ENCODE data around the gene ABCC2.
"Not testable (repeated sequence)": the region's sequence is repeated elsewhere in the genome, so short reads cannot be mapped to it uniquely, and the experiment has no call there.

Gene ABCC2

DNA sequence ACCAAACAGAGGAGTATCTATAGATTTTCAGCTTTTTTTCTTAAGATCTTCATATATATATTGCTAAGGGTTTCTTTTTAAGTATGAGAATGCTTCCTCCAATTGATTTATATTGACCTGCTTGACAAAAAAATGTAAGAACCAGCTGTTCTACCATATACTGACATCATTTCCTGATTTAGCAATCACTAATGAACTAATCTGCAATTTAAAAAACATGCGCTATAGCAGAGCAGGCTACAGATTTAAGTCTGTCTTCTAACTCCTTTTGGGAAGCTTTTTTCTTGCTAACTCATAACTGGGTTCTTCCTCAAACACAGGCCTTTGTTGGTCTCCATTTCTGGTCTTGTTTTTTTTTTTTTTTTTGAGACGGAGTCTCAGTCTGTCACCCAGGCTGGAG, 33.2 kb downstream of the ABCC2 start:
- DNase-seq (ENCODE audit: low read depth), result peak; percentile 37
- H3K4me3 ChIP-seq (ENCODE audit: low read length), result no peak overlapping the region
- TF ChIP-seq, protein P1, sequence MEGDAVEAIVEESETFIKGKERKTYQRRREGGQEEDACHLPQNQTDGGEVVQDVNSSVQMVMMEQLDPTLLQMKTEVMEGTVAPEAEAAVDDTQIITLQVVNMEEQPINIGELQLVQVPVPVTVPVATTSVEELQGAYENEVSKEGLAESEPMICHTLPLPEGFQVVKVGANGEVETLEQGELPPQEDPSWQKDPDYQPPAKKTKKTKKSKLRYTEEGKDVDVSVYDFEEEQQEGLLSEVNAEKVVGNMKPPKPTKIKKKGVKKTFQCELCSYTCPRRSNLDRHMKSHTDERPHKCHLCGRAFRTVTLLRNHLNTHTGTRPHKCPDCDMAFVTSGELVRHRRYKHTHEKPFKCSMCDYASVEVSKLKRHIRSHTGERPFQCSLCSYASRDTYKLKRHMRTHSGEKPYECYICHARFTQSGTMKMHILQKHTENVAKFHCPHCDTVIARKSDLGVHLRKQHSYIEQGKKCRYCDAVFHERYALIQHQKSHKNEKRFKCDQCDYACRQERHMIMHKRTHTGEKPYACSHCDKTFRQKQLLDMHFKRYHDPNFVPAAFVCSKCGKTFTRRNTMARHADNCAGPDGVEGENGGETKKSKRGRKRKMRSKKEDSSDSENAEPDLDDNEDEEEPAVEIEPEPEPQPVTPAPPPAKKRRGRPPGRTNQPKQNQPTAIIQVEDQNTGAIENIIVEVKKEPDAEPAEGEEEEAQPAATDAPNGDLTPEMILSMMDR (conservative IDR thresholded peaks at IDR 0.05; ENCODE audit: low read length), result no peak

DNA sequence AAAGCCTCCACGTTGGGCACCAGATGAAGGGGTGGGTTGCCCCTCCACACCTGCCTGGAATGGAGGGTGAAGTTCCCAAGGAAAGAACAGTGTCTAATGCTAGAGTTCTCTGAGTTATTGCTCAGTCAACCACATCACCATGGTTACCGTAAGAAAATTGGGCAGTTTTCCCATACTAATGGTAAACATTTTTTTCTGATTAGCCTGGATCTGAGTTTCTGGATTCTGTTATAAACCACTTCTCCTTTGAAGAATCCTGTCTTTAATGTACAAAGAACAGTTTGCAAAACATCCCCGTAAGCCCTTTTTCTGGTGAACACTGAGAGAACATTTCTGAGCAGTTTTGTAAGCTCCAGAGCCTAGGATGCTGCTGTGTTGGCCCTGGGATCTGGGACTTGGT, 45.5 kb downstream of the ABCC2 start:
- DNase-seq (ENCODE audit: low read depth), result no peak
- TF ChIP-seq, protein P1 (conservative IDR thresholded peaks at IDR 0.05; ENCODE audit: low read length), result no peak
- H3K4me3 ChIP-seq (ENCODE audit: low read length), result no peak overlapping the region

DNA sequence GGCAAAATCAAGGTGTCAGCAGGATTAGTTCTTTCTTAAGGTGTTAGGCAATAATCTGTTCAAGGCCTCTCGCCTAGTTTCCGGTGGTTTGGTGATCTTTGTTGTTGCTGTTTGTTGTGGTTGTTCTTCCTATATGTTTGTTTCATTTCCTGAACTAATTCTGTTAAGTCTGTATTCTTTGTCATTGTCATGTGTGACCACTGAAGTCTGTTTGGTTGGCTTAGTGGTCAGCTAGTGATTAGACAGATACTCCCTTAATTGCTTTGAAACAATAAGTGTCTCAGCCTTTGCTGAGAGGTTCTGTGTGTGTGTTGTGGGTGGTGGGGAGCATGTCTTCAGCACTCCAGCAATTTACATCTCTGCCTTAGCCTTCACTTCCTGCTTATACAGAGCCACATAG, 46.0 kb downstream of the ABCC2 start:
- DNase-seq (ENCODE audit: low read depth), result no peak
- no peak overlapping the region for H3K4me3 ChIP-seq (ENCODE audit: low read length)
- TF ChIP-seq, protein P1 (conservative IDR thresholded peaks at IDR 0.05; ENCODE audit: low read length), result no peak

DNA sequence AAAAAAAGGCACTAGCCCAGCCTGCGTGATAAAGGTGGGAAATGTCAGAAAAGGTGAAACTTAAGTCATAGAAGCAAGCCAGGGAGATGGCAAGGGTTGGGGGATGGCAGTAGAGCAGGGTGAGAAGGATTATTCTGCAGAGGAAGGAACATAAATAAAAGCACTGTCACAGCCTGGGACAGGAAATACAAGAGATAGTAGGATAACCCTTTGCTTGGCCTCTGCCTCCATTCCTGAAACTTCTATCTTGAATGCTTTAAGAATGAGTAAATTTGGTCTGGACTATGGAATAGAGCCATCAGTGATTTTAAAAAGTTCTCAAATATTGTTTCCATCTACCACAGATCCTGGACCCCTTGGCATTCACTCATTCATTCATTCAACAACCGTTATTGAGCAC, 50.0 kb downstream of the ABCC2 start:
- DNase-seq (ENCODE audit: low read depth), result no peak
- TF ChIP-seq, protein P1 (conservative IDR thresholded peaks at IDR 0.05; ENCODE audit: low read length), result no peak
- H3K4me3 ChIP-seq (ENCODE audit: low read length), result no peak overlapping the region

DNA sequence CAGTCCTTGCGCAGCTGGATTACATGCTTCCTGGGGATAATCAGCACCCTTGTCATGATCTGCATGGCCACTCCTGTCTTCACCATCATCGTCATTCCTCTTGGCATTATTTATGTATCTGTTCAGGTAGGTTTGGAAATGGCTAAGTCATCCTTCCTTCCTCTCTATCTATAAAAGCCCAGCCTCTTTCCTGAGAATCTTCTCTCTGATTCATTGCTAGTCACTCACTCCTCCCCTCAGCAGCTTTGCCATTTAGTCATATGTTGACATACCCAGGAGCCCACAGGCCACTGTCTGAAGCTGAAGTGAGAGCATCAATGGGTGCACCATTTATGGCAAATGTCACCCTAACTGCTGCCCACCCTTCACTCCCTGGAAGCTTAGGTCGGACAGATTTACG, 52.0 kb downstream of the ABCC2 start:
- no peak overlapping the region for H3K4me3 ChIP-seq (ENCODE audit: low read length)
- peak; percentile 65 for DNase-seq (ENCODE audit: low read depth)
- TF ChIP-seq, protein P1 (conservative IDR thresholded peaks at IDR 0.05; ENCODE audit: low read length), result no peak

DNA sequence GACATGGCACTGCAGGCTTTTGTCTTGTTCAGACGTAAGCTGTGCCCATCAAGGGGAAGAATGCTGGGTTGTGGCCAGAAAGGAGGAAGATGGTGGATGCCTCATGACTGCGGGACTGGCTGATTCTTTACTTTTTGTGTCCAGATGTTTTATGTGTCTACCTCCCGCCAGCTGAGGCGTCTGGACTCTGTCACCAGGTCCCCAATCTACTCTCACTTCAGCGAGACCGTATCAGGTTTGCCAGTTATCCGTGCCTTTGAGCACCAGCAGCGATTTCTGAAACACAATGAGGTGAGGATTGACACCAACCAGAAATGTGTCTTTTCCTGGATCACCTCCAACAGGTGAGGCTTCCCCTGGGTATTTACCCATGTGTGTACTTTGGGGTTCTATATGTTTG, 53.5 kb downstream of the ABCC2 start:
- H3K4me3 ChIP-seq (ENCODE audit: low read length), result no peak overlapping the region
- no peak for DNase-seq (ENCODE audit: low read depth)
- TF ChIP-seq, protein P1 (conservative IDR thresholded peaks at IDR 0.05; ENCODE audit: low read length), result no peak

DNA sequence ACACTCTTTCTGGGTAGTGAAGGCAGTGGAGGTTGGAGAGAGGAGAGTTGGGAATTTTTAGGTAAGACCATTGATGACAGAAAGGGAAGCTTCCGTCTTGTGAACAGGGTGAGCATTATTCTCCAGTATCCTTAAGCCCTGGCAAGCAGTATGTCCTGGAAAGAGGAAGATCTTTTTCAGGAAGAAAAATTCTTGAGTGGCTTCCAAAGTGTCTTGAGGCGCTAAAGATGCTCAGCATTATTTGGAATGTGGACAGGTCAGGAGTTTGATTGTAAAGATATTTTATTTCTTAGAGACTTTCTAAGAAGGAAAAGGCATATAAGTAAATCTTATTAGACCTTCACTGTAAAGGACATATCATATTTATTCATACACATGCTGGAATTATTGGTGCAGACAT, 54.3 kb downstream of the ABCC2 start:
- DNase-seq (ENCODE audit: low read depth), result no peak
- TF ChIP-seq, protein P1 (conservative IDR thresholded peaks at IDR 0.05; ENCODE audit: low read length), result no peak
- no peak overlapping the region for H3K4me3 ChIP-seq (ENCODE audit: low read length)

DNA sequence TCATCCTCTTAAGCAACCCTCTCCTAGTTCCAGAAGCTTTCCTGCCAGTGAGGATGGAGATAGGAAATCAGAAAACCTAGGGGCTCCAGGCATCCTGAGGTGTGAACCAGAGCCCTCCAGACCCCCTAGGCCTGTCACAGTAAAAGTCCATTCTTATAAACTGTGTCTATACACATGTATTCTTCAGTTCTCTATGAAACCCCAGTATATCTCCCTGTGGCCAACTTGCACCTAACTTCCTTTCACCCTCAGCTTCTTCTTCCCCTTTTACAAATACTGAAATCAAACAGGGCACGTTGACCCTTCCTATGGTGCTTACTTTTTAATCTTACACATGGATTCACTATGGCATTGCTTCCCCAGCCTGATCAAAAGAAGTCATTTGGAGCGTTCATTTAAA, 58.4 kb downstream of the ABCC2 start:
- DNase-seq (ENCODE audit: low read depth); H3K4me3 ChIP-seq (ENCODE audit: low read length): not testable (repeated sequence)

Data from AG10803 (cell line).